M059J (cell line): ENCODE results near the gene GPR137. TPM values are rescaled to one million over a fixed set of nuclear protein-coding genes. Genes with fewer than 3 reads are reported as not detected.
A peak's percentile ranks its signal among the peaks of the same experiment; 100 is the strongest.

Source experiments
- DNase-seq: peaks from one replicate; pipeline ENCODE4 v3.0.0-alpha.2; 2012; ENCODE audit warnings: low read depth
- total RNA-seq: library from RNA; depleted of rRNA; stranded (reverse); fragments of >200 nt; shearing (Covaris generic); gene quantifications from 2 replicates; pipeline ENCODE4 v1.2.3, GENCODE V29; 2014

The GPR137 gene
- total RNA-seq, 1 experiment from 2014 or later, result 39.5 TPM

DNA sequence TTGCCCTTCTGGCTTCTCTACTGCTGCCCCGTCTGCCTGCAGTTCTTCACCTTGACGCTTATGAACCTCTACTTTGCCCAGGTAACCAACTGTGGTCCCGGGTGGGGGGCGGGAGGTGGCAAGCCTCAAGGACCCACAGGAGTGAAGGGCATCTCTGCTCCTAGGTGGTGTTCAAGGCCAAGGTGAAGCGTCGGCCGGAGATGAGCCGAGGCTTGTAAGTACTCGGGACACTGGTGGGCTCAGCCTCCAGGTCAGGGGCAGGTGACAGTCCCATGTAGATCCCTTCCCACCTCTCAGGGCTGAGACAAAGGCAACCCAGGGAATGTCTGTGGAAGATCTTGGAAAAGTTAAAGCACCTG is 1.1 kb downstream of the GPR137 start:
- no peak for DNase-seq

DNA sequence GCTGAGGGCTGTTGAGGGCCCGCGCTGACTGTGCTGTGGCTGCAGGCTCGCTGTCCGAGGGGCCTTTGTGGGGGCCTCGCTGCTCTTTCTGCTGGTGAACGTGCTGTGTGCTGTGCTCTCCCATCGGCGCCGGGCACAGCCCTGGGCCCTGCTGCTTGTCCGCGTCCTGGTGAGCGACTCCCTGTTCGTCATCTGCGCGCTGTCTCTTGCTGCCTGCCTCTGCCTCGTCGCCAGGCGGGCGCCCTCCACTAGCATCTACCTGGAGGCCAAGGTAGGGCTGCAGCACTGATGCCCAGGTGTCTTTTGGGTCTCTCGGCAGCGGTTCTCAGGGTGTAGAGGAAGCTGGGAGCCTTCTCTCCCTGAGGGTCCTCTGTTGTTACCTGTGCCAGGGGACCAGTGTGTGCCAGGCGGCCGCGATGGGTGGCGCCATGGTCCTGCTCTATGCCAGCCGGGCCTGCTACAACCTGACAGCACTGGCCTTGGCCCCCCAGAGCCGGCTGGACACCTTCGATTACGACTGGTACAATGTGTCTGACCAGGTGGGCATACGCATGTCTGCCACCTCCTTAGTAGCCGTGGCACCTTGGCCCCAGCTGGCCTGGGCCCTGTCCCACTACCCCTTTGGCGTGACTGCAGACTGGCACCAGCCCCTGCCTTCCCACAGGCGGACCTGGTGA is 2.2 kb downstream of the GPR137 start:
- no peak for DNase-seq

DNA sequence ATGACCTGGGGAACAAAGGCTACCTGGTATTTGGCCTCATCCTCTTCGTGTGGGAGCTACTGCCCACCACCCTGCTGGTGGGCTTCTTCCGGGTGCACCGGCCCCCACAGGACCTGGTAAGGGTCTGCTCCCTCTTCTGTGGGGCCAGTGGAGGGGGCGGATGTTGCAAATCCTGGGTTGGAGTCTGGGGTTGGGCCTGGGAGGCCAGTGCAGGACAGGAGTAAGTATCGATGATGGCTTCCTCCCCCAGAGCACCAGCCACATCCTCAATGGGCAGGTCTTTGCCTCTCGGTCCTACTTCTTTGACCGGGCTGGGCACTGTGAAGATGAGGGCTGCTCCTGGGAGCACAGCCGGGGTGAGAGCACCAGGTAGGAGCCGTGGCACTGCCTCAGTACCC is 2.7 kb downstream of the GPR137 start:
- DNase-seq, result no peak

DNA sequence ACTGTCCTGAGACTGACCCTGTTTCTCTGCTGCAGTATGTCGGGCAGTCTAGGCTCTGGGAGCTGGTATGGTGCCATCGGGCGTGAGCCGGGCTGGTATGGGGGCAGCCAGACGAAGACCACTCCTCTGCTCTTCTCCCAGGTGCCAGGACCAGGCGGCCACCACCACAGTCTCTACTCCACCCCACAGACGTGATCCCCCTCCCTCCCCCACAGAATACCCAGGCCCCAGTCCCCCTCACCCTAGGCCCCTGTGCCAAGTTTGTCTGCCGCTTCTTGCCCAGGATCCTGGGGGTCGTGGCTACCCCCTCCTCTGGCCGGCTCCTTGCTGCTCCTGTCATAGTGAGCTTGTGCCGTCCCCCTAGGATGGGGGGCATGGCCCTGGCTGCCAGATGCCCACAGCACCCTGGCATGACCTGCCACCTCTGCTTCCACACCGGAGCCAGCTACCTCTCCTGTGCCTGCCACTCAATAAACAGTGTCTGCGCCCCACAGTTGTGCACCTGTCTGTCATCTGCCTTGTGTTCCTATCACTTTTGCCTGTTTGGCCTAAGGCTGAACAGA is 3.4 kb downstream of the GPR137 start:
- no peak for DNase-seq

DNA sequence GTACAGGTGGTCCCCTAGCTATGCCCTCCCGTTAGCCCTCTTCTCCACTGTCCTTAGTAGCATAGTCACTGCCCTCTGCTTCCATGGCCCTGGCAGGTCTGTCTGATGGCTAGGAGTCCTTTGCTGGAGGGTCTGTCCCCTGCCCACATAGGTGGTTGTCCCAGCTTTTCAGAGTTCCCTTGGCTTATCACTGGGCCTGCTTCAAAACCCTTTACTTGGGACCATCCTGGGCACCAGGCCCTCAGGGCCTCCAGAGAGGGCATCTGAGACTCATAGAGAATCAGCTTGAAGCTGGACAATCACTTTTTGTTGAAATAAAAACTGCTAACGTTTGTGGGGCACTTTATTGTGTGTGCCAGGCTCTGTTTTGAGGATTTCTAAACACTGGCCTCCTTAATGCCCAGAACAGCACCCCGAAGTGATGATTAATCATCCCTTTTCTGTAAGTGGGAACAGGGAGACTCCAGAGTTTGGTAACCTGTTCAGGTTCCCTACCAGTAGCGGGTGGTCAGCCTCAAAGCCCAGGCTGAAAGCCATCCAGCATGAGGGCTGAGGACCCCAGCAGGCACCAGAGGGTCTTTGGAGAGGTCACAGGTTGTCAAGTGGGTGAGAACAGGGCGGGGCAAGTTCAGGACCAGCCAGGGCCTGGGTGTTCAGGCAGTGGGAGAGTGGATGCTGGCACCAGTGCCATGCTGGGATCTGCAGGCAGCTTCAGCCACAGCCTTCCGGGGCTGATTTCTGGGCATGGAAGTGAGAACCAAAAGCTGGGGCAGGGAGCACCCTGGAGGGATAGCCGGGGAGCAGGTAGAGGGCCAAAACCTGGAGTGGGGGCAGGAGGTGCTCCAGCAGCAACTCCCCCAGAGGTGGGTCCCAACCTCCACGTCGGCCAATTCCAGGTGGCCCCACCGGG is 5.0 kb downstream of the GPR137 start:
- DNase-seq, result no peak

DNA sequence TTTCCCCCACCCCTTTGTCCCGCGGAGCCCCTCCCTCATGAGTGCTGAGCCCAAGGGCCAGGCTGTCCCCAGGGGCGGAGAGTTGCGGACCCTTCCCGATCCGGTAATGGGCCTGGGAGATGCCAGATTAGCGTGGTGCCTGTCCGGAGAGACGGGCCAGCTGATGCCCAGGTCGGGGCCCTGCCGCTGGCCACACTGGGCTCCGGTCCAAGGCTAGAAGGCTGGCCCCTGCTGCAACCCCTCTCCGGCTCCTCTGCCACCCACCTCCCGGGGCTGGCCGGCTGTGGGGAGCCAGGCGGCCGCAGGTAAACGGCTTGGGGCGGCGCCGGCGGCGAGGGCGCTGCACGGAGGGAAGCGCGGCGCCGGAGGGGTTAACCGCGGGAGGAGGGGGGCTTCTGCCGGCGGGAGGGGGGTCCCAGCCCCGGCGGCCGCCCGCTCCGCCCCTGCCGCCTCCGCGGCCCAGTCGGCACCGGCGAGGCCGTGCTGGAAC is 5.7 kb downstream of the GPR137 start, which contains the start of gene KCNK4:
TSS of gene KCNK4 (plus strand) at position 41 of the 490 bp plus-strand sequence. CDS start 1,717 bp downstream, outside the sequence.
- DNase-seq, result no peak

DNA sequence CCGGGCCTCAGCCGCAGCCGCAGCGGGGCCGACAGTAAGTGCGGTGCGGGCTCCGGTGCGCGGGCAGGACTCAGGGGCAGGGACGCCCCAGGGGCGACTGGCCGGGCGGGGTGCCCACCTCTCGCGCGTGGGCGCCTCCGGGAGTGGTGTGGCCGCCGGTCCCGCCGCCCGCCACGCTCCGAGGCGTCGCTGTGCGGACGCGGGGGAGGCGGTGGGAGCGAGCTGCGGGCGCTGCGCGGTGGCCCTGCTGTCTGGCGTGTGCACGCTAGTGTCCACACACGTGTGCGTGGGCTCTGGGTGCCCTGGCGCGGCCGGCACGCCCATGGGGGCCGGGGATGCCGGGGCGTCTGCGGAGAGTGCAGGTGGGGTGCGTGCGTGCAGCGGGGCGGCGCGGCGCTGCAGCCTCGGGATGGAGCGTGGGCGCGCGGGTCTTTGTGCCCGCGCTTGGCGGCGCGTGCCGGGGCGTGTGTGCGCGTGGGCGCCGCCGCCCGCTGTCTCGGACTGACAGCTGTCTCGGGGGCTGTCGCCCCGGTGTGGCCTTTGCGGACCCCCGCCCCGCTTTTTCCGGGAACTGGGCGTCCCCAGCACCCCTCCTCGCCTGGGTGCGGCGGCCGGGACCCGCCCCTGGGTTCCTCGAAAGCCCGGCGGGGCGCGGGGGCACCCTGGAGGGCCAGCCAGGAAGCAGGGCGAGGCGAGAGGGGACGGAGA is 6.3 kb downstream of the GPR137 start:
- DNase-seq, result no peak

DNA sequence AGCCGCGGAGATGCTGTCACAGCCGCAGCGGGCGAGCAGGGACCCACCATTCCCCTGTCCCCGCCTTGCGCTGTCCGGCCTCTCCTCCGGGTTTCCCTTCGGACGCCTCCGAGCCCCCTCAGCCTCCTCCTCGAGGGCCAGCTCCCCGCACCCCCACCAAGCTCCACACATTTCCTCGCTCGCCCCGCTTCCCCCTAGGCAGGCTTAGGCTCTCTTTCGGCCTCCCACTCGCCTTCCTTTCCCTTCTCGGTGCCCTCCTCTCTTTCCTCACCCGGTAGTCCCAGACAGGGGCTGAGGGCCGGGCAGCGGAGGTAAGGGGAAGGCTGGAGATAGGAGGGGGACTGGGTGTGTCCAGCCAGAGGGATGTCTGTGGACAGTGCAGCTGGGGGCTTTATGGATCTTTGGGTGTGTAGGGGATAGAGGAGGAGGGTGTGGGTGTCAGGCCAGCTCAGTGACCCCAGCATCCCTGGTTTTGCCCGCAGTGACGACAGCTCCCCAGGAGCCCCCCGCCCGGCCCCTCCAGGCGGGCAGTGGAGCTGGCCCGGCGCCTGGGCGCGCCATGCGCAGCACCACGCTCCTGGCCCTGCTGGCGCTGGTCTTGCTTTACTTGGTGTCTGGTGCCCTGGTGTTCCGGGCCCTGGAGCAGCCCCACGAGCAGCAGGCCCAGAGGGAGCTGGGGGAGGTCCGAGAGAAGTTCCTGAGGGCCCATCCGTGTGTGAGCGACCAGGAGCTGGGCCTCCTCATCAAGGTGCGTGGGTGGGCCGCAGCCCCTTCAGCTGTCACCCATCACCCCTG is 7.0 kb downstream of the GPR137 start:
- DNase-seq, result no peak

DNA sequence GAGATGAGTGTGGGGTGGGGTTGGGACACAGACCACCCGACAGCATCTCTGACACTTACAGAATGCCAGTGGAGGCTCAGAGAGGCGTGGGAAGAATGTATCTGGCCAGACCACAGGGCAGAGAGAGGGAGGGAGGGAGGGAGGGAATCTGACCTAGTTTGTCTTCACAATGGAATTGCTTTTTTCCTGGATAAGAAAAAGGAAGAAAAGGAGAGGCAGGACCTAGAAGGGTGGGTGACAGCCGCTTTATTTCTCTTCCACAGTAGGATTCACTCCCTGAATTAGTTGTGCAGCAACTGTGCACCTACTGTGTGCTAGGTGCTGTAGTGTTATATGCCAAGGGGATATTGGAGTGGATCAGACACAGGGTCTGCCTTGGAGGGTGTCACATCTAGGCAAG is 9.1 kb downstream of the GPR137 start:
- DNase-seq, result no peak

DNA sequence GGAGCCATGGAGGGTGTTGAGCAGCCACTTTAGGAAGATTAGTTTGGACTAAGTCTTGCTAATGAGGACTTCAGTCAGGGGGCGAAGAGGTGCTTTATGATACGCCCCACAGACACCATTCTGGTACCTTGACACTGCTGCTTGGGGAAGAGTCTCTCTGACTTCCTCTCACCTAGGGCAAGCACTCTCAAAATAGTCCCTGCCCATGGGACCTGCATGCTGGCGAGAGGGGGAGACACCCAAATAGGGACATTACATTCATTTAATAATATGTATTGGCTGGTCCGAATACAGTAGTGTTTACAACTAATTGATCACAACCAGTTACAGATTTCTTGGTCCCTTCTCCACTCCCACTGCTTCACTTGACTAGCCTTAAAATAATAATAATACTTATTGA is 10.1 kb downstream of the GPR137 start:
- DNase-seq, result no peak

DNA sequence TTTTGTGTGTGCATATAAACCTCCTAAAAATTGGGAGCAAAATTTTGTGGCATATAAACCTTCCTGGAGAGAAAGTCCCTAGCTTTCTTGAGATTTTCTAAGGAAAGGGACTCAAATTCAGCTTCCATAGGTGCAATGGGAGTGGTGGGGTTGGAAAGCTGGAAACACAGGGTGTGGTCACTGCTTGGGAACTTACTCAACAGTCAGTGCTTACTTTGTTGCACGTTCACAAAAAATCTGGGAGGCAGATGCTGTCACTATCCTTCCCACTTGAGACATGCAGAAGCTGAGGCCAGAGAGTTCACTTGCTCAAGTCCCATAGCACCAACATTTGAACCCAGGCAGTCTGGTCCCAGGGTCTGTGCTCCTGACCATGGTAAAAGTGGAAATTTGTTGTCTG is 10.6 kb downstream of the GPR137 start:
- DNase-seq, result no peak

DNA sequence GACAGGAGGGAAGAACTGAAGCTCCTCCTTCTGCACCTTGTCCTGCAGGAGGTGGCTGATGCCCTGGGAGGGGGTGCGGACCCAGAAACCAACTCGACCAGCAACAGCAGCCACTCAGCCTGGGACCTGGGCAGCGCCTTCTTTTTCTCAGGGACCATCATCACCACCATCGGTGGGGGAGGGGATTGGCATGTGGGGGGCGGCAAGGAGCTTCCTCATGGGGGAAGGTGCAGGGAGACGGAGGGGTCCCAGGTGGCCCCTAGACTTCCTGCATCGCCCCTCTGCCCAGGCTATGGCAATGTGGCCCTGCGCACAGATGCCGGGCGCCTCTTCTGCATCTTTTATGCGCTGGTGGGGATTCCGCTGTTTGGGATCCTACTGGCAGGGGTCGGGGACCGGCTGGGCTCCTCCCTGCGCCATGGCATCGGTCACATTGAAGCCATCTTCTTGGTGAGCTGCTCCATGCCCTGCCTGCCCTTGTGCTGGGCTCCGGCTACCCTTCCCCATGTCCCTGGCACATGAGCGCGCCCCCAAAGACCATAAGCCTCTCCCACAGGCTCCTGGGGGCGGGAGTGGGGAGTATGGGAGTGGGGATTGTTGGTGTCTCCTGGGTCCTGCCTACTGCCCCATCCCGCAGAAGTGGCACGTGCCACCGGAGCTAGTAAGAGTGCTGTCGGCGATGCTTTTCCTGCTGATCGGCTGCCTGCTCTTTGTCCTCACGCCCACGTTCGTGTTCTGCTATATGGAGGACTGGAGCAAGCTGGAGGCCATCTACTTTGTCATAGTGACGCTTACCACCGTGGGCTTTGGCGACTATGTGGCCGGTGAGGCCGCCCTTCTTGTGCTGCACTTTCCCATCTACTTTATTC is 11.4 kb downstream of the GPR137 start:
- no peak for DNase-seq

DNA sequence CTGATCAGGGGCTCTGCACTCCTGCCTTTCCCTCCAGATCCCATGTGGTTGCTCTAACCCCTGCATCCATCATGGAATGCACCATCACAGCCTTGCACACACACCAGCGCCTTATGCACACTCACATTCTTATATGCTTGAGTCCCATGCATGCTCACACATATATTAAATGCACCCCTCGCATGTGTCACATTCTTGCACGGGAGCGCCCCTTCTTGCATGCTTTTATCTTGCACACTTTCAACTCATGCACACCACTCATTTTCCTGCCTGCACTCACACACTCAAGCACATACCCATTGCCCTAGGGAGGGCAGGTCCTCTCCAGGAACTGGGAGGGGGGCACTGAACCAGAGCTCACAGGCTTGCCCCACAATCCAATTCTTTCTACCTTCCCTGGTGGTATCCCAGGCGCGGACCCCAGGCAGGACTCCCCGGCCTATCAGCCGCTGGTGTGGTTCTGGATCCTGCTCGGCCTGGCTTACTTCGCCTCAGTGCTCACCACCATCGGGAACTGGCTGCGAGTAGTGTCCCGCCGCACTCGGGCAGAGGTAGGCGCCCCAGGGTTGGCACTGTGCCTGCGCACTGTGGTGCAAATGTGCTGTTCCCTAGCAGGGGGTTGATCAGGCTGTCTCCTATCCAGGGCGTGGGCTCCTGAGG is 12.2 kb downstream of the GPR137 start:
- no peak for DNase-seq

DNA sequence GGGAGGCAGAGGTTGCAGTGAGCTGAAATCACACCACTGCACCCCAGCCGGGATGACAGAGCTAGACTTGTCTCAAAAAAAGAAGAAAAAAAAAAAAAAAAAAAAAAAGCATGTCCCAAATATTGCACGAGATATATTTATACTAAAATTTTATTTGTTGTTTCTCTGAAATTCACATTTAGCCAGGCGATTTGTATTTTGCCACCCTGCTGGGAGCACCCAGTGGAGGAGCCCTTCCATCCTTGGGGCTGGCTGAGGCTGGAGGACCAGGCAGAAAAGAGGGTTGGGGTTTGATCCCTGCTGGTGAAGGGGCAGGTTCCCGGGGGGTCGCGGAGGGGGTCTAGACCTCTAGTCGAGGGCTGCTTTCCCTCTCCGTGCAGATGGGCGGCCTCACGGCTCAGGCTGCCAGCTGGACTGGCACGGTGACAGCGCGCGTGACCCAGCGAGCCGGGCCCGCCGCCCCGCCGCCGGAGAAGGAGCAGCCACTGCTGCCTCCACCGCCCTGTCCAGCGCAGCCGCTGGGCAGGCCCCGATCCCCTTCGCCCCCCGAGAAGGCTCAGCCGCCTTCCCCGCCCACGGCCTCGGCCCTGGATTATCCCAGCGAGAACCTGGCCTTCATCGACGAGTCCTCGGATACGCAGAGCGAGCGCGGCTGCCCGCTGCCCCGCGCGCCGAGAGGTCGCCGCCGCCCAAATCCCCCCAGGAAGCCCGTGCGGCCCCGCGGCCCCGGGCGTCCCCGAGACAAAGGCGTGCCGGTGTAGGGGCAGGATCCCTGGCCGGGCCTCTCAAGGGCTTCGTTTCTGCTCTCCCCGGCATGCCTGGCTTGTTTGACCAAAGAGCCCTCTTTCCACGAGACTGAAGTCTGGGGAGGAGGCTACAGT is 13.6 kb downstream of the GPR137 start:
- DNase-seq, result peak; percentile 25

DNA sequence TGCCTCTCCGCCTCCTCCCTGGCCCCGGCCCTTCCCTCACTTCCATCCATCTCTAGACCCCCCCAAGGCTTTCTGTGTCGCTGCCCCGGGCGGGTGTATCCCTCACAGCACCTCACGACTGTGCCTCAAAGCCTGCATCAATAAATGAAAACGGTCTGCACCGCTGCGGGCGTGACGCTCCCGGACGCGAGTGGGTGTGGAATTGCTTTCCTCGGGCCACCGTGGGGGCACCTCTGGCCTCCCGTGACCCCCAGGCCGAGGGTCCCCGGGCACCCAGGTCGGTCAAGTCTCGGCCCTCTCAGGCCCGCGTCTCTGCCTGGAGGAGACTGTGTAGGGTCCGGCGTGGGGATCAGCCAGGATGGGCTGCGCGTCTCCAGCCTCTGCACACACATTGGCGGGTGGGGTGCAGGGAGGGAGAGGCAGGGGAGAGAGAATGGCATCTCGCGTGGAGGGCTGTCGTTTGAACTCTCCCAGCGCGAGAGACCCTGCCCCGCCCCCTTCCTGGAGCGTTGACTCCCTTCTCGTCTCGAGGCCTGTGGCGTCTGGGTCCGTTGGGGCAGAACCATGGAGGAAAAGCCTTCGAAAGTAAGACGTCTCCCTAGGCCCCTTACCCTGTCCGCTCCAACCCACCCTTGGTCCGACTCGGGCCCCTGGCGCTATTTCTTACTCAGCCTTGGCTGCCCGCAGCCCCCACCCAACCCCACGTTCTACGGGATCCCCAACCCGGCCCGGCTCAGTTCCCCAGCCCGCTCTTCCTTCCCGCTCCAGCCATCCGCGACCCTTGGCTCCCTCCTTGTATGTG is 14.4 kb downstream of the GPR137 start, which contains the start of gene CATSPERZ:
TSS of gene CATSPERZ (plus strand) at position 512 of the 802 bp plus-strand sequence. CDS start at position 565, 53 bp downstream.
- DNase-seq, result no peak

DNA sequence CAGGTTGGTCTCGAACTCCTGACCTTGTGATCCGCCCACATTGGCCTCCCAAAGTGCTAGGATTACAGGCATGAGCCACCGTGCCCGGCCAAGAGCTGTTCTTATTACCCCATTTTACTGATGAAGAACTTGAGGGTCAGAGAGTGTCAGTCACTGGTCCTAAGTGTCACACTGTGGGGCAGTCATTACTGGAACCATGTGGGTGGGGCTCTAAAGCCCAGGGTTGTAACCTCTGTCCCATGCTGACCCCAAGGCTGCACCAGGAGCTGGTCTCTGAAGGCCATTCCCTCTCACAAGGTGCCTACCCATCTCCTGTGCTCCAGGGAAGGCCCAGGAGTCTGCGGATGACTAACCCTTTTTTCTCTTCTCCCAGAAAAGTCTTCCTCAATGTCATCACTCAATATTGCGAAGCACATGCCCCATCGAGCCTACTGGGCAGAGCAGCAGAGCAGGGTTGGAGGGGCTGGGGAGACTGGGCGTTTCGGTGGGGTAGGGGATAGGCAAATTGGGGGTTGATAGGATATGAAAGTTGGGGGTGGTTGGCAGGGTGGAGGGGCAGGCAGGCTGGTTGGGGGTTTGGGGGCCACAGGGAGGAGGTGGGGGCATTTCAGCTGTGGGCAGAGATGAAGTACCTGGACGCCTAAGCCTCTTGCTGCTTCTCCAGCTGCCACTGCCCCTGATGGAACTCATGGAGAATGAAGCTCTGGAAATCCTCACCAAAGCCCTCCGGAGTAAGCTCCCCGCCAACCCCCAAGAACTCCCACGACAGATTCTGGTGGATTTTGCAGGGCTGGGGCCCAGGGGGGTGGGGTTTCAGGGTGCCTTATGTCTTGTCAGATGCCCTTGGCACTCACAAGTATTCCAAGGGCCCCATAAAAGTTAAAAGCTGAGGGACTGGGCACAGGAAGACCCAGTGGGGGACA is 17.7 kb downstream of the GPR137 start:
- DNase-seq, result no peak

DNA sequence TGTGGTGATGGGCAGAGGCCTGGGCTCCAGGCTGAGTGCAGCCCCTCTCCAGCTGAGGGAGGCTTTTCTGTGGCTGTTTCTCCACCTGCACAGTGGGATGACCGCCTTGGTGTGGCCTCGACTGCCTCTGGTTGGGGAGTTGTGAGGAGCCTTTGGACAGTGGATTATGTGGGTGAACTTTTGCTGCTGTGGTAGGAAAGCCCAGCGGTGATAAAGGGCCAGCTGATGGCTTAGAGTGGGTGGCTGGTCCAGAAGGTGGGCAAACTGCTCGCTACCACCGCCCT is 18.3 kb downstream of the GPR137 start:
- no peak for DNase-seq
